GM23338 (cell line): ENCODE measurements around the gene YLPM1. TPM values are rescaled to one million over a fixed set of nuclear protein-coding genes. Genes with fewer than 3 reads are reported as not detected.

Source experiments
- ATAC-seq: fragments of 200-7000 bp; cut with Tn5 transposase; 3 replicates; pipeline ENCODE4 v1.9.1; 2020
- DNase-seq: peaks from one replicate; pipeline ENCODE4 v3.0.0-alpha.2; 2015; ENCODE audit warnings: low spot score
- H2AFZ ChIP-seq: fragments of 200-600 bp; sonication (generic); 2 replicates; pipeline ENCODE4 v1.8.0; 2016; ENCODE audit warnings: antibody characterized with exemption, mild to moderate bottlenecking, moderate library complexity
- H3F3A ChIP-seq: fragments of 200-600 bp; sonication (generic); replicated peaks from 2 replicates; pipeline ENCODE4 v1.8.0; 2017; ENCODE audit warnings: antibody characterized with exemption, mixed run types, low read depth
- H3K27ac ChIP-seq: fragments of 200-600 bp; sonication (generic); 2 replicates; pipeline ENCODE4 v1.6.1; 2016; ENCODE audit warnings: low read depth
- H3K27me3 ChIP-seq: fragments of 200-600 bp; sonication (generic); 2 replicates; pipeline ENCODE4 v1.8.0; 2016; ENCODE audit warnings: mild to moderate bottlenecking, mixed run types, moderate library complexity; ENCODE audit not compliant: insufficient read depth
- H3K36me3 ChIP-seq: fragments of 200-600 bp; sonication (generic); 2 replicates; pipeline ENCODE4 v1.8.0; 2016; ENCODE audit warnings: mild to moderate bottlenecking; ENCODE audit not compliant: insufficient read depth
- H3K4me1 ChIP-seq: fragments of 200-600 bp; sonication (generic); 2 replicates; pipeline ENCODE4 v1.8.0; 2016; ENCODE audit warnings: mild to moderate bottlenecking, moderate library complexity; ENCODE audit not compliant: insufficient read depth
- H3K4me2 ChIP-seq: fragments of 200-600 bp; sonication (generic); 2 replicates; pipeline ENCODE4 v1.7.1; 2017; ENCODE audit warnings: mixed run types
- H3K4me3 ChIP-seq: fragments of 200-600 bp; sonication (generic); 2 replicates; pipeline ENCODE4 v1.6.1; 2016; ENCODE audit warnings: mixed run types
- H3K79me2 ChIP-seq: fragments of 200-600 bp; sonication (generic); replicated peaks from 2 replicates; pipeline ENCODE4 v1.8.0; 2017; ENCODE audit warnings: mild to moderate bottlenecking; ENCODE audit not compliant: insufficient read depth
- H3K9me2 ChIP-seq: fragments of 200-600 bp; sonication (generic); 2 replicates; pipeline ENCODE4 v1.8.0; 2017; ENCODE audit not compliant: insufficient read depth
- H4K20me1 ChIP-seq: fragments of 200-600 bp; sonication (generic); replicated peaks from 2 replicates; pipeline ENCODE4 v1.8.0; 2017; ENCODE audit warnings: mild to moderate bottlenecking; ENCODE audit not compliant: insufficient read depth
- H3K27ac Mint-ChIP-seq: 2 replicates; pipeline ENCODE4 v1.8.0; 2020; ENCODE audit warnings: inconsistent platforms, mild to moderate bottlenecking, moderate library complexity, mixed read lengths
- H3K27me3 Mint-ChIP-seq: 3 replicates; pipeline ENCODE4 v1.8.0; 2022; ENCODE audit warnings: low read depth, mild to moderate bottlenecking, moderate library complexity, mixed read lengths, inconsistent platforms; ENCODE audit not compliant: insufficient read depth, poor library complexity
- H3K36me3 Mint-ChIP-seq: 3 replicates; pipeline ENCODE4 v1.8.0; 2021; ENCODE audit warnings: low read depth, mild to moderate bottlenecking, inconsistent platforms, moderate library complexity, mixed read lengths
- H3K4me1 Mint-ChIP-seq: 3 replicates; pipeline ENCODE4 v1.8.0; 2020; ENCODE audit warnings: mild to moderate bottlenecking, inconsistent platforms, mixed read lengths
- H3K4me3 Mint-ChIP-seq: 3 replicates; pipeline ENCODE4 v1.8.0; 2021; ENCODE audit warnings: moderate library complexity, mild to moderate bottlenecking, inconsistent platforms, mixed read lengths
- H3K9me3 Mint-ChIP-seq: 3 replicates; pipeline ENCODE4 v1.8.0; 2020; ENCODE audit warnings: moderate library complexity, mild to moderate bottlenecking, inconsistent platforms, mixed read lengths
- CTCF ChIP-seq, 2 experiments: fragments of 200-600 bp in 1 of 2; sonication (generic) in 1 of 2; conservative IDR thresholded peaks; 2 replicates each; pipeline versions ENCODE4 v1.5.1 to v1.6.1; 2016 to 2017; ENCODE audit warnings: antibody characterized with exemption in 2 of 2, low read depth in 2 of 2, mild to moderate bottlenecking in 2 of 2, moderate library complexity in 1 of 2
- ETS1 ChIP-seq: IDR thresholded peaks from 2 replicates; pipeline ENCODE4 v1.6.1; 2016; ENCODE audit warnings: antibody characterized with exemption
- EZH2 ChIP-seq: fragments of 200-600 bp; sonication (generic); IDR thresholded peaks from one replicate; pipeline ENCODE4 v1.8.0; 2017; ENCODE audit warnings: antibody characterized with exemption, mild to moderate bottlenecking, low read depth; ENCODE audit not compliant: unreplicated experiment
- EZH2phosphoT487 ChIP-seq: fragments of 200-600 bp; sonication (generic); IDR thresholded peaks from one replicate; pipeline ENCODE4 v1.8.1; 2018; ENCODE audit warnings: antibody characterized with exemption; ENCODE audit not compliant: unreplicated experiment
- JUNB ChIP-seq: IDR thresholded peaks from one replicate; pipeline ENCODE4 v1.6.1; 2016; ENCODE audit warnings: antibody characterized with exemption; ENCODE audit not compliant: unreplicated experiment
- NANOG ChIP-seq: IDR thresholded peaks from 2 replicates; pipeline ENCODE4 v1.6.1; 2016; ENCODE audit warnings: antibody characterized with exemption, borderline replicate concordance
- ZNF114 ChIP-seq: fragments of 250-450 bp; sonication (Bioruptor Pico); IDR thresholded peaks from 2 replicates; pipeline ENCODE4 v1.5.0; 2020; ENCODE audit warnings: mild to moderate bottlenecking, moderate library complexity
- ZNF331 ChIP-seq: fragments of 250-450 bp; sonication (Bioruptor Pico); IDR thresholded peaks from 2 replicates; pipeline ENCODE4 v1.5.0; 2020; ENCODE audit warnings: low read depth, mild to moderate bottlenecking, moderate library complexity
- polyA plus RNA-seq: library from polyadenylated mRNA; unstranded; fragments of >200 nt; fragmentation: Nextera tagmentation; extraction: Ambion mirVana; gene quantifications from 2 replicates; pipeline ENCODE4 v1.2.1, GENCODE V29; 2016
- total RNA-seq: library from RNA; depleted of rRNA; stranded (reverse); fragments of >200 nt; shearing (Covaris generic); gene quantifications from 2 replicates; pipeline ENCODE4 v1.2.3, GENCODE V29; 2014
- TF ChIP-seq, protein P1 (sequence below): IDR thresholded peaks from one replicate; pipeline ENCODE4 v1.6.1; 2018; ENCODE audit warnings: antibody characterized with exemption; ENCODE audit not compliant: unreplicated experiment

YLPM1 gene
- total and polyA plus RNA-seq, 2 experiments from 2014 or later: 39.2 to 58.4 TPM

DNA sequence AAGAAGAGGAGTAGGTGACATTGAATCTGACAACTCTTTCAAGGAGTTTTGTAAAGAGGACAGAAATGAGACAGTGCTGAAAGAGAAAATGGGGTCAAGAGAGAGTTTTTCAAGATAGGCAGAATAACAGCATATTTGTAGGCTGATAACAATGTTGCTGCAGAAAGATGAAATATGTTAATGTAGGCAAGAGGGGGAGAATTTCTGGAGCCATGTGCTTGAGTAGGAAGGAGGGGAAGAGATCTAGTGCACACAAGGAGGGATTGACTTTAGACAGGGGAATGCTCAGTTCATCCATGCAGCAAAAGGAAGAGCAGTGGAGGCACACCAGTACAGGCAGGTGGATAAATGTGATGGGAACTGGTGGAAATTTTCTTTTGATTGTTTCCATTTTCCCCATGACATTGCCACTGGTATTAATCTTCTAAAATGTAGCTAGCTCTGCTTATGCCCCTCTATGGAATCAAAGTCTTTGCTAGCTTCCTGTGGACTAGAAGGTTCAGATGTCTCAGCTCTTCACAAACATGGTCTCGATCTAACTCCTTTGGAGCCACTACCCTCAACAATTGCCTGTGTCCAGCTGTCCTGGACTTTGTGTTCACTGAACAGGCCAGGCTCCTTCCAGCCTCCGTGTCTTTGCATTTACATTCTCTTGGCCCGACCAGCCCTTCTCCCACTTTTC is 103.7 kb downstream of the YLPM1 start:
- Histone ChIP-seq H3K36me3 (no peaks in the 10 kb centered on the region), H3K79me2 (no peaks in the 10 kb centered on the region), H3K27me3 (no peaks in the 10 kb centered on the region), H3K4me1 (no peaks in the 10 kb centered on the region), H3K4me2 (no peak overlapping the region), H4K20me1 (no peaks in the 10 kb centered on the region), H2AFZ (no peak overlapping the region), H3K9me2 (no peaks in the 10 kb centered on the region), H3F3A (no peaks in the 10 kb centered on the region), H3K4me3 (no peak overlapping the region), H3K27ac (no peak overlapping the region)
- Mint-ChIP-seq H3K4me1 (peaks cover 2% of the 10 kb centered on the region; the same call in 1 of the 3 replicates), H3K4me3 (no peak overlapping the region), H3K27ac (no peak overlapping the region), H3K36me3 (no peaks in the 10 kb centered on the region), H3K27me3 (peaks cover 1% of the 10 kb centered on the region), H3K9me3 (no peaks in the 10 kb centered on the region)
- DNase-seq (no peak), ATAC-seq (no peak)
- TF ChIP-seq ZNF114 (CRISPR knock-in tag) (no peak), ETS1 (no peak), CTCF (conservative IDR thresholded peaks at IDR 0.05; ENCODE audit: low read depth in 2 of 2) (no peak), ZNF331 (CRISPR knock-in tag) (no peak), JUNB (no peak), EZH2phosphoT487 (no peak), EZH2 (no peak), NANOG (no peak)
- TF ChIP-seq, protein P1, sequence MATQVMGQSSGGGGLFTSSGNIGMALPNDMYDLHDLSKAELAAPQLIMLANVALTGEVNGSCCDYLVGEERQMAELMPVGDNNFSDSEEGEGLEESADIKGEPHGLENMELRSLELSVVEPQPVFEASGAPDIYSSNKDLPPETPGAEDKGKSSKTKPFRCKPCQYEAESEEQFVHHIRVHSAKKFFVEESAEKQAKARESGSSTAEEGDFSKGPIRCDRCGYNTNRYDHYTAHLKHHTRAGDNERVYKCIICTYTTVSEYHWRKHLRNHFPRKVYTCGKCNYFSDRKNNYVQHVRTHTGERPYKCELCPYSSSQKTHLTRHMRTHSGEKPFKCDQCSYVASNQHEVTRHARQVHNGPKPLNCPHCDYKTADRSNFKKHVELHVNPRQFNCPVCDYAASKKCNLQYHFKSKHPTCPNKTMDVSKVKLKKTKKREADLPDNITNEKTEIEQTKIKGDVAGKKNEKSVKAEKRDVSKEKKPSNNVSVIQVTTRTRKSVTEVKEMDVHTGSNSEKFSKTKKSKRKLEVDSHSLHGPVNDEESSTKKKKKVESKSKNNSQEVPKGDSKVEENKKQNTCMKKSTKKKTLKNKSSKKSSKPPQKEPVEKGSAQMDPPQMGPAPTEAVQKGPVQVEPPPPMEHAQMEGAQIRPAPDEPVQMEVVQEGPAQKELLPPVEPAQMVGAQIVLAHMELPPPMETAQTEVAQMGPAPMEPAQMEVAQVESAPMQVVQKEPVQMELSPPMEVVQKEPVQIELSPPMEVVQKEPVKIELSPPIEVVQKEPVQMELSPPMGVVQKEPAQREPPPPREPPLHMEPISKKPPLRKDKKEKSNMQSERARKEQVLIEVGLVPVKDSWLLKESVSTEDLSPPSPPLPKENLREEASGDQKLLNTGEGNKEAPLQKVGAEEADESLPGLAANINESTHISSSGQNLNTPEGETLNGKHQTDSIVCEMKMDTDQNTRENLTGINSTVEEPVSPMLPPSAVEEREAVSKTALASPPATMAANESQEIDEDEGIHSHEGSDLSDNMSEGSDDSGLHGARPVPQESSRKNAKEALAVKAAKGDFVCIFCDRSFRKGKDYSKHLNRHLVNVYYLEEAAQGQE: no peak
